Hepatocyte (in vitro differentiated cells): ENCODE results near the gene NUDT19. TPM values are rescaled to one million over a fixed set of nuclear protein-coding genes. Genes with fewer than 3 reads are reported as not detected.
"Not testable (repeated sequence)": the region's sequence is repeated elsewhere in the genome, so short reads cannot be mapped to it uniquely, and the experiment has no call there.

Experiments used
- DNase-seq: peaks from one replicate; pipeline ENCODE4 v3.0.0-alpha.2; 2016; ENCODE audit warnings: low spot score
- H2AFZ ChIP-seq: fragments of 200-600 bp; sonication (generic); 2 replicates; pipeline ENCODE4 v1.6.0; 2016; ENCODE audit warnings: antibody characterized with exemption, mild to moderate bottlenecking
- H3K27ac ChIP-seq: fragments of 200-600 bp; sonication (generic); 2 replicates; pipeline ENCODE4 v1.5.1; 2016; ENCODE audit warnings: mild to moderate bottlenecking
- H3K27me3 ChIP-seq: fragments of 200-600 bp; sonication (generic); 2 replicates; pipeline ENCODE4 v1.6.1; 2016
- H3K36me3 ChIP-seq: fragments of 200-600 bp; sonication (generic); replicated peaks from 2 replicates; pipeline ENCODE4 v1.5.1; 2016; ENCODE audit warnings: low read depth; ENCODE audit not compliant: insufficient read depth
- H3K4me1 ChIP-seq: fragments of 200-600 bp; sonication (generic); 2 replicates; pipeline ENCODE4 v1.5.1; 2016; ENCODE audit warnings: mild to moderate bottlenecking, moderate library complexity; ENCODE audit not compliant: insufficient read depth
- H3K4me2 ChIP-seq: fragments of 200-600 bp; sonication (generic); 2 replicates; pipeline ENCODE4 v1.6.0; 2016
- H3K4me3 ChIP-seq: fragments of 200-600 bp; sonication (generic); 2 replicates; pipeline ENCODE4 v1.5.1; 2016; ENCODE audit warnings: mild to moderate bottlenecking
- H3K79me2 ChIP-seq: fragments of 200-600 bp; sonication (generic); 2 replicates; pipeline ENCODE4 v1.6.0; 2017; ENCODE audit warnings: mild to moderate bottlenecking
- H3K9me2 ChIP-seq: fragments of 200-600 bp; sonication (generic); replicated peaks from 2 replicates; pipeline ENCODE4 v1.6.0; 2017; ENCODE audit warnings: mild to moderate bottlenecking; ENCODE audit not compliant: insufficient read depth
- H3K9me3 ChIP-seq: fragments of 200-600 bp; sonication (generic); 2 replicates; pipeline ENCODE4 v1.5.1; 2016; ENCODE audit warnings: low read depth, mild to moderate bottlenecking
- H4K20me1 ChIP-seq: fragments of 200-600 bp; sonication (generic); 2 replicates; pipeline ENCODE4 v1.6.0; 2016; ENCODE audit warnings: mild to moderate bottlenecking; ENCODE audit not compliant: insufficient read depth, poor library complexity, severe bottlenecking
- CTCF ChIP-seq: fragments of 200-600 bp; sonication (generic); IDR thresholded peaks from 2 replicates; pipeline ENCODE4 v1.5.1; 2016; ENCODE audit warnings: antibody characterized with exemption, mild to moderate bottlenecking; ENCODE audit not compliant: poor library complexity
- EZH2 ChIP-seq: fragments of 200-600 bp; sonication (generic); IDR thresholded peaks from 2 replicates; pipeline ENCODE4 v1.6.1; 2016; ENCODE audit warnings: antibody characterized with exemption, mild to moderate bottlenecking, borderline replicate concordance
- EZH2phosphoT487 ChIP-seq: fragments of 200-600 bp; sonication (generic); IDR thresholded peaks from one replicate; pipeline ENCODE4 v1.6.1; 2018; ENCODE audit warnings: antibody characterized with exemption, mild to moderate bottlenecking, low read depth, moderate library complexity; ENCODE audit not compliant: unreplicated experiment, severe bottlenecking
- WGBS: methylation state at CpG from one replicate; pipeline ENCODE4 v1.1.6; 2016; ENCODE audit warnings: low lambda C conversion rate; ENCODE audit errors: missing lambda C conversion rate; 5-methylcytosine and 5-hydroxymethylcytosine counted together
- polyA plus RNA-seq: library from polyadenylated mRNA; unstranded; fragments of >200 nt; fragmentation: Nextera tagmentation; extraction: Ambion mirVana; gene quantifications from 2 replicates; pipeline ENCODE4 v1.2.1, GENCODE V29; 2016
- total RNA-seq: library from RNA; depleted of rRNA; stranded (reverse); fragments of >200 nt; gene quantifications from 2 replicates; pipeline ENCODE4 v1.2.3, GENCODE V29; 2014

The NUDT19 gene
- total and polyA plus RNA-seq, 2 experiments from 2014 or later, result 3.8 to 7.6 TPM

GRCh38 chr19:32652894-32653598 is 38.6 kb upstream of the NUDT19 start:
- Histone ChIP-seq H3K9me3 (no peaks in the 10 kb centered on the region), H3K9me2 (no peaks in the 10 kb centered on the region), H3K4me3 (no peak overlapping the region), H3K4me2 (no peak overlapping the region), H3K36me3 (no peaks in the 10 kb centered on the region), H3K27ac (peak overlapping the region; percentile 14), H3K79me2 (peaks cover 29% of the 10 kb centered on the region), H4K20me1 (no peaks in the 10 kb centered on the region), H3K27me3 (no peaks in the 10 kb centered on the region), H3K4me1 (peaks cover 15% of the 10 kb centered on the region), H2AFZ (no peak overlapping the region)
- 72% methylated on average over 12 of the region's 12 CpGs for WGBS
- DNase-seq, result peak; percentile 55
- TF ChIP-seq EZH2phosphoT487, result no peak
- no peak for TF ChIP-seq CTCF
- TF ChIP-seq EZH2, result no peak

GRCh38 chr19:32653599-32653915 is 38.1 kb upstream of the NUDT19 start:
- TF ChIP-seq CTCF (no peak), EZH2phosphoT487 (no peak), EZH2 (no peak)
- Histone ChIP-seq H3K9me2 (no peaks in the 10 kb centered on the region), H3K9me3 (no peaks in the 10 kb centered on the region), H3K36me3 (no peaks in the 10 kb centered on the region), H4K20me1 (no peaks in the 10 kb centered on the region), H3K4me2 (no peak overlapping the region), H3K27me3 (no peaks in the 10 kb centered on the region), H3K4me3 (no peak overlapping the region), H3K79me2 (peaks cover 29% of the 10 kb centered on the region), H2AFZ (no peak overlapping the region), H3K4me1 (peaks cover 15% of the 10 kb centered on the region), H3K27ac (peak overlapping the region; percentile 14)
- no peak for DNase-seq
- 96% methylated on average over 14 of the region's 15 CpGs for WGBS

GRCh38 chr19:32656379-32656778 is 35.2 kb upstream of the NUDT19 start:
- H2AFZ ChIP-seq, H3K4me3 ChIP-seq, DNase-seq, H3K36me3 ChIP-seq, H3K27me3 ChIP-seq, H3K9me2 ChIP-seq, H3K4me2 ChIP-seq, H3K27ac ChIP-seq, H3K9me3 ChIP-seq, H4K20me1 ChIP-seq: not testable (repeated sequence)
- Histone ChIP-seq H3K79me2 (peaks cover 40% of the 10 kb centered on the region), H3K4me1 (peaks cover 15% of the 10 kb centered on the region)
- 96% methylated on average over 8 of the region's 8 CpGs for WGBS

- Histone ChIP-seq H3K27ac (no peak overlapping the region), H3K4me1 (peaks cover 2% of the 10 kb centered on the region), H3K9me3 (no peaks in the 10 kb centered on the region), H4K20me1 (peaks cover 6% of the 10 kb centered on the region), H3K4me2 (no peak overlapping the region), H2AFZ (no peak overlapping the region), H3K4me3 (no peak overlapping the region), H3K27me3 (no peaks in the 10 kb centered on the region), H3K9me2 (no peaks in the 10 kb centered on the region), H3K79me2 (peaks cover 47% of the 10 kb centered on the region), H3K36me3 (no peaks in the 10 kb centered on the region)
- DNase-seq, result no peak
- WGBS, result 99% methylated on average over 10 of the region's 10 CpGs
- TF ChIP-seq CTCF (no peak), EZH2 (no peak), EZH2phosphoT487 (no peak)
Measured at GRCh38 chr19:32658075-32658474, 33.5 kb upstream of the NUDT19 start.
